ENCODE data around the gene RAB11FIP3.

- no peak for TF ChIP-seq EZH2phosphoT487 (IDR thresholded peaks at IDR 0.05; ENCODE audit: insufficient read depth, low read depth)
- no peak for TF ChIP-seq EZH2 (IDR thresholded peaks at IDR 0.05; ENCODE audit: insufficient read depth, poor library complexity, severe bottlenecking)
Observed at GRCh38 chr16:536746-537145, 111.3 kb downstream of the RAB11FIP3 start.

Measured in GM23248 (cell line).